ENCODE measurements around the gene KDSR. TPM values are rescaled to one million over a fixed set of nuclear protein-coding genes. Genes with fewer than 3 reads are reported as not detected.

Gene KDSR
- total and polyA plus RNA-seq, 2 experiments from 2014 or later, result 26.5 to 50.7 TPM

GRCh38 chr18:63329431-63330145 lies 37.4 kb downstream of the KDSR start:
- Histone ChIP-seq H3K27me3 (no peaks in the 10 kb centered on the region), H3K4me2 (no peak overlapping the region), H3K4me1 (ENCODE audit: insufficient read depth) (no peaks in the 10 kb centered on the region), H2AFZ (no peak overlapping the region), H3K27ac (no peak overlapping the region), H3K36me3 (replicated peaks; ENCODE audit: insufficient read depth, low read depth) (no peaks in the 10 kb centered on the region), H4K20me1 (ENCODE audit: insufficient read depth, poor library complexity, severe bottlenecking) (no peaks in the 10 kb centered on the region), H3K9me3 (ENCODE audit: low read depth) (no peaks in the 10 kb centered on the region), H3K79me2 (no peaks in the 10 kb centered on the region), H3K4me3 (no peak overlapping the region), H3K9me2 (replicated peaks; ENCODE audit: insufficient read depth) (no peaks in the 10 kb centered on the region)
- TF ChIP-seq CTCF (IDR thresholded peaks at IDR 0.05; ENCODE audit: poor library complexity), result no peak
- DNase-seq (ENCODE audit: low spot score), result no peak
- 94% methylated on average over 7 of the region's 7 CpGs for WGBS (ENCODE audit: low lambda C conversion rate, missing lambda C conversion rate)

GRCh38 chr18:63326011-63326410 lies 41.0 kb downstream of the KDSR start:
- no peak overlapping the region for H3K27ac ChIP-seq

GRCh38 chr18:63325086-63325686 lies 41.8 kb downstream of the KDSR start:
- H3K4me1 ChIP-seq (ENCODE audit: insufficient read depth), result peaks cover 13% of the 10 kb centered on the region
- H2AFZ ChIP-seq, result no peak overlapping the region
- no peak for TF ChIP-seq CTCF (IDR thresholded peaks at IDR 0.05; ENCODE audit: poor library complexity)
- TF ChIP-seq EZH2phosphoT487 (IDR thresholded peaks at IDR 0.05; ENCODE audit: low read depth, severe bottlenecking, unreplicated experiment), result no peak
- no peak for TF ChIP-seq EZH2 (IDR thresholded peaks at IDR 0.05; ENCODE audit: borderline replicate concordance)
- H3K27me3 ChIP-seq, result no peaks in the 10 kb centered on the region
- no peaks in the 10 kb centered on the region for H3K79me2 ChIP-seq
- H3K27ac ChIP-seq, result no peak overlapping the region
- H4K20me1 ChIP-seq (ENCODE audit: insufficient read depth, poor library complexity, severe bottlenecking), result no peaks in the 10 kb centered on the region
- no peak for DNase-seq (ENCODE audit: low spot score)
- no peaks in the 10 kb centered on the region for H3K9me2 ChIP-seq (replicated peaks; ENCODE audit: insufficient read depth)
- no peak overlapping the region for H3K4me2 ChIP-seq
- WGBS (ENCODE audit: low lambda C conversion rate, missing lambda C conversion rate), result 89% methylated on average over 11 of the region's 11 CpGs
- no peak overlapping the region for H3K4me3 ChIP-seq
- no peaks in the 10 kb centered on the region for H3K9me3 ChIP-seq (ENCODE audit: low read depth)
- H3K36me3 ChIP-seq (replicated peaks; ENCODE audit: insufficient read depth, low read depth), result no peaks in the 10 kb centered on the region

More at GRCh38 chr18:63326011-63326410, 41.0 kb downstream of the KDSR start:
- WGBS (ENCODE audit: low lambda C conversion rate, missing lambda C conversion rate), result 89% methylated on average over 5 of the region's 5 CpGs
- Histone ChIP-seq H3K4me3 (no peak overlapping the region), H3K4me2 (no peak overlapping the region), H4K20me1 (ENCODE audit: insufficient read depth, poor library complexity, severe bottlenecking) (no peaks in the 10 kb centered on the region), H3K9me3 (ENCODE audit: low read depth) (no peaks in the 10 kb centered on the region), H3K79me2 (no peaks in the 10 kb centered on the region), H3K36me3 (replicated peaks; ENCODE audit: insufficient read depth, low read depth) (no peaks in the 10 kb centered on the region), H3K9me2 (replicated peaks; ENCODE audit: insufficient read depth) (no peaks in the 10 kb centered on the region), H2AFZ (no peak overlapping the region), H3K27me3 (no peaks in the 10 kb centered on the region), H3K4me1 (ENCODE audit: insufficient read depth) (peaks cover 10% of the 10 kb centered on the region)
- no peak for TF ChIP-seq EZH2phosphoT487 (IDR thresholded peaks at IDR 0.05; ENCODE audit: low read depth, severe bottlenecking, unreplicated experiment)
- no peak for TF ChIP-seq EZH2 (IDR thresholded peaks at IDR 0.05; ENCODE audit: borderline replicate concordance)
- no peak for TF ChIP-seq CTCF (IDR thresholded peaks at IDR 0.05; ENCODE audit: poor library complexity)
- DNase-seq (ENCODE audit: low spot score), result no peak
